Adrenal gland (tissue), 5 donors: Measurements from ENCODE around the gene LYSMD4.

Source experiments
- POLR2A ChIP-seq, 2 donors: fragments of 450-650 bp; IDR thresholded peaks; one replicate each; pipeline ENCODE4 v1.6.1; 2017; ENCODE audit warnings: antibody characterized with exemption in 2 of 2, mild to moderate bottlenecking in 2 of 2, moderate library complexity in 1 of 2
- TF ChIP-seq, protein P1 (sequence below), 6 experiments: fragments of 450-650 bp in 4 of 6; fragments of 200-600 bp in 2 of 6; sonication (generic) in 1 of 6; IDR thresholded peaks; 1 replicate in 5 of 6; 2 replicates in 1 of 6; pipeline versions ENCODE4 v1.5.1 to v1.8.0; 2016 to 2021; ENCODE audit warnings: antibody characterized with exemption in 6 of 6, mild to moderate bottlenecking in 2 of 6, moderate library complexity in 1 of 6
- donor health status: DM: no; HTN: no; CAD: no.

DNA sequence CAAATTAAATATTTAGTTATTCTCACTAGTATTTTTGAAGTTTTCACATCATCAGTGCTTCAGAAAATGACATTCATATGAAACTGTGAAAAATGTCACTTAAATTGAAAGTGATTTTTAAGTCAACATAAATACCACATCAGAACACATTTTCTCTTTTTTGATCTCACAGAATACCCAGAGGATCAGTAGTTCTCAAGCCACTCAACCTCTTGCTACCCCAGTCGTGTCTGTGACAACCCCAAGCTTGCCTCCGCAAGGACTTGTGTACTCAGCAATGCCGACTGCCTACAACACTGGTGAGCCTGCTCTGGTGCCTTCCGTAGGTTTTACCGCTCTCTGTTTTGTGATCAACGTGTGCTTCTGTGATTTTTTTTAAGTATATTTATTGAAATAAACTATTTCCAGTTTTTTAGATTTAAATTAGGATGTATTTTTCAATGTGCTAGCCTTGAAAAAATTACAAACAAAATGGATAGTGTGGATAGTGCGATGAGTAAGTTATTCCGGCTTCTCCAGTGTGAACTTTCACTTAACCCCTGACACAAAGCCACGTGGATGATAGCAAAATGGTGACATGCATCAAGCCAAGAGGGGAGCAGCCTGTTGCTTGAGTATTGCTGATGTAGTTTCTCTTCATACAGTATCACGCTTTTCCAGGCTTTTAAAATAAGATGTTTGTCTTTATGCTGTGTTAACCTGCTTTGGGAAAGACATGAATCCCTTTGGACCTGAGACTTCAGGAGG, 26.5 kb downstream of the LYSMD4 start:
- TF ChIP-seq, protein P1, sequence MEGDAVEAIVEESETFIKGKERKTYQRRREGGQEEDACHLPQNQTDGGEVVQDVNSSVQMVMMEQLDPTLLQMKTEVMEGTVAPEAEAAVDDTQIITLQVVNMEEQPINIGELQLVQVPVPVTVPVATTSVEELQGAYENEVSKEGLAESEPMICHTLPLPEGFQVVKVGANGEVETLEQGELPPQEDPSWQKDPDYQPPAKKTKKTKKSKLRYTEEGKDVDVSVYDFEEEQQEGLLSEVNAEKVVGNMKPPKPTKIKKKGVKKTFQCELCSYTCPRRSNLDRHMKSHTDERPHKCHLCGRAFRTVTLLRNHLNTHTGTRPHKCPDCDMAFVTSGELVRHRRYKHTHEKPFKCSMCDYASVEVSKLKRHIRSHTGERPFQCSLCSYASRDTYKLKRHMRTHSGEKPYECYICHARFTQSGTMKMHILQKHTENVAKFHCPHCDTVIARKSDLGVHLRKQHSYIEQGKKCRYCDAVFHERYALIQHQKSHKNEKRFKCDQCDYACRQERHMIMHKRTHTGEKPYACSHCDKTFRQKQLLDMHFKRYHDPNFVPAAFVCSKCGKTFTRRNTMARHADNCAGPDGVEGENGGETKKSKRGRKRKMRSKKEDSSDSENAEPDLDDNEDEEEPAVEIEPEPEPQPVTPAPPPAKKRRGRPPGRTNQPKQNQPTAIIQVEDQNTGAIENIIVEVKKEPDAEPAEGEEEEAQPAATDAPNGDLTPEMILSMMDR (IDR thresholded peaks at IDR 0.05), result no peak
- no peak for TF ChIP-seq POLR2A (IDR thresholded peaks at IDR 0.05)
